HEK293 (cell line): Measurements from ENCODE around the gene ARHGAP33.
"Not testable (repeated sequence)": the region's sequence is repeated elsewhere in the genome, so short reads cannot be mapped to it uniquely, and the experiment has no call there.

Experiments
- CTCF ChIA-PET: fragments of 350-600 bp; formaldehyde crosslinking; extraction: SDS; loops from one replicate; lab custom pipeline; 2021; ENCODE audit warnings: antibody characterized with exemption; lab: Yijun Ruan, JAX
- POLR2A ChIA-PET: fragments of 300-600 bp; formaldehyde crosslinking; extraction: SDS; loops from one replicate; lab custom pipeline; 2020; ENCODE audit warnings: antibody characterized with exemption, inconsistent platforms; lab: Yijun Ruan, JAX
- H3K27ac ChIP-seq: fragments of 200-500 bp; sonication (Bioruptor generic); 2 replicates; pipeline ENCODE4 v1.5.1; 2014; ENCODE audit warnings: low read depth, low read length, control low read depth, inconsistent platforms; ENCODE audit errors: extremely low read depth
- H3K36me3 ChIP-seq, 2 experiments: fragments of 200-500 bp in 1 of 2; sonication (Bioruptor generic) in 1 of 2; 1 replicate in 1 of 2; 2 replicates in 1 of 2; pipeline ENCODE4 v1.5.1; 2014 to 2017; ENCODE audit warnings: inconsistent platforms in 2 of 2, low read length in 2 of 2; ENCODE audit not compliant: control insufficient read depth in 2 of 2, insufficient read depth in 1 of 2
- H3K4me1 ChIP-seq: fragments of 200-500 bp; sonication (Bioruptor generic); 2 replicates; pipeline ENCODE4 v1.5.1; 2014; ENCODE audit warnings: mild to moderate bottlenecking, low read length, inconsistent platforms; ENCODE audit not compliant: control insufficient read depth, insufficient read depth
- H3K4me3 ChIP-seq: 2 replicates; pipeline ENCODE4 v1.5.1; 2011; ENCODE audit warnings: low read depth, mild to moderate bottlenecking, control low read depth, low read length, moderate library complexity
- H3K9me3 ChIP-seq: fragments of 200-500 bp; sonication (Bioruptor generic); 2 replicates; pipeline ENCODE4 v1.5.1; 2014; ENCODE audit warnings: low read depth, low read length, inconsistent platforms; ENCODE audit not compliant: control insufficient read depth, insufficient read depth
- EGR2 ChIP-seq: fragments of 450-650 bp; formaldehyde crosslinking; IDR thresholded peaks from 2 replicates; pipeline ENCODE4 v1.5.1; 2016; ENCODE audit warnings: low read depth, missing biosample characterization, missing genetic modification characterization
- GLIS1 ChIP-seq: fragments of 450-650 bp; formaldehyde crosslinking; IDR thresholded peaks from 2 replicates; pipeline ENCODE4 v1.5.1; 2016; ENCODE audit warnings: missing biosample characterization, missing genetic modification characterization
- GLIS2 ChIP-seq: fragments of 450-650 bp; formaldehyde crosslinking; IDR thresholded peaks from 2 replicates; pipeline ENCODE4 v1.5.1; 2016; ENCODE audit warnings: missing biosample characterization, missing genetic modification characterization
- KLF1 ChIP-seq: fragments of 450-650 bp; formaldehyde crosslinking; IDR thresholded peaks from 2 replicates; pipeline ENCODE4 v1.5.1; 2016; ENCODE audit warnings: missing biosample characterization, missing genetic modification characterization
- YY1 ChIP-seq: fragments of 450-650 bp; formaldehyde crosslinking; IDR thresholded peaks from 2 replicates; pipeline ENCODE4 v1.5.1; 2018; ENCODE audit warnings: missing biosample characterization, missing genetic modification characterization
- ZNF121 ChIP-seq: fragments of 450-650 bp; formaldehyde crosslinking; IDR thresholded peaks from 2 replicates; pipeline ENCODE4 v1.5.1; 2016; ENCODE audit warnings: missing biosample characterization, missing genetic modification characterization
- ZNF2 ChIP-seq: fragments of 450-650 bp; formaldehyde crosslinking; IDR thresholded peaks from 2 replicates; pipeline ENCODE4 v1.5.1; 2016; ENCODE audit warnings: missing biosample characterization, missing genetic modification characterization
- ZNF248 ChIP-seq: fragments of 450-650 bp; formaldehyde crosslinking; IDR thresholded peaks from 2 replicates; pipeline ENCODE4 v1.5.1; 2017; ENCODE audit warnings: missing biosample characterization, missing genetic modification characterization
- ZNF266 ChIP-seq: fragments of 450-650 bp; formaldehyde crosslinking; IDR thresholded peaks from 2 replicates; pipeline ENCODE4 v1.5.1; 2016; ENCODE audit warnings: missing biosample characterization, missing genetic modification characterization, low read depth
- ZNF302 ChIP-seq: fragments of 450-650 bp; formaldehyde crosslinking; IDR thresholded peaks from 2 replicates; pipeline ENCODE4 v1.5.1; 2016; ENCODE audit warnings: missing biosample characterization, missing genetic modification characterization, low read depth
- ZNF335 ChIP-seq: fragments of 450-650 bp; formaldehyde crosslinking; conservative IDR thresholded peaks from 2 replicates; pipeline ENCODE4 v1.5.1; 2016; ENCODE audit warnings: missing biosample characterization, missing genetic modification characterization
- ZNF426 ChIP-seq: fragments of 450-650 bp; formaldehyde crosslinking; IDR thresholded peaks from 2 replicates; pipeline ENCODE4 v1.5.1; 2017; ENCODE audit warnings: missing biosample characterization, missing genetic modification characterization, mild to moderate bottlenecking, inconsistent platforms, moderate library complexity
- ZNF585B ChIP-seq: fragments of 450-650 bp; formaldehyde crosslinking; IDR thresholded peaks from 2 replicates; pipeline ENCODE4 v1.5.1; 2016; ENCODE audit warnings: missing biosample characterization, missing genetic modification characterization
- ZNF664 ChIP-seq: fragments of 450-650 bp; formaldehyde crosslinking; IDR thresholded peaks from 2 replicates; pipeline ENCODE4 v1.5.1; 2016; ENCODE audit warnings: missing biosample characterization, missing genetic modification characterization
- ZNF701 ChIP-seq: fragments of 450-650 bp; formaldehyde crosslinking; IDR thresholded peaks from 2 replicates; pipeline ENCODE4 v1.5.1; 2016; ENCODE audit warnings: missing biosample characterization, missing genetic modification characterization
- TF ChIP-seq, protein P1 (sequence below): fragments of 450-650 bp; formaldehyde crosslinking; IDR thresholded peaks from 2 replicates; pipeline ENCODE4 v1.5.1; 2017; ENCODE audit warnings: missing biosample characterization, mild to moderate bottlenecking, missing genetic modification characterization, moderate library complexity
- TF ChIP-seq, protein P2 (sequence below): fragments of 450-650 bp; formaldehyde crosslinking; IDR thresholded peaks from 2 replicates; pipeline ENCODE4 v1.5.1; 2017; ENCODE audit warnings: missing biosample characterization, missing genetic modification characterization
- TF ChIP-seq, protein P3 (sequence below): fragments of 450-650 bp; formaldehyde crosslinking; IDR thresholded peaks from 2 replicates; pipeline ENCODE4 v1.5.1; 2016; ENCODE audit warnings: missing biosample characterization, missing genetic modification characterization
- TF ChIP-seq, protein P4 (sequence below): fragments of 450-650 bp; formaldehyde crosslinking; IDR thresholded peaks from 2 replicates; pipeline ENCODE4 v1.5.1; 2016; ENCODE audit warnings: missing biosample characterization, missing genetic modification characterization

Gene ARHGAP33

DNA sequence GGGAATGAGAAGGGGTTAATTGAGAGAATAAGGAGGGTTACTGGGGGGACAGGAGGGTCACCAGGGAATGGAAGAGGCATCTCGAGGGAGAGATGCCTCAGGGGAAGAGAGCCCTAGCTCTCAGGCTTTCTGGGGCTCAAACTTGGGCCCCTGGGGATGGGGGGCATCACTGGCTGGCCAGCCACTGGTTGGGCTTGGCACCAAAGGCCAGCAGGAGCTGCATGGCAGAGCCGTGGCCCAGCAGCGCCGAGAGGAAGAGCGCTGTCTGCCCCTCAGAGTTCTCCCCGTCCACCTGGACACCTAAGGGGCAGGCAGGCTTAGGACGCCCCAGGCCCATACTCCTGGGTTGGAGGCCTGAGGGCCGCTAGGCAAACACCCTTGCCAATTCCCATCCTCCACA lies 17.5 kb downstream of the ARHGAP33 start:
- no peaks in the 10 kb centered on the region; a peak in 1 of 3 replicates for H3K36me3 ChIP-seq
- no peak for TF ChIP-seq ZNF266
- TF ChIP-seq, protein P1, sequence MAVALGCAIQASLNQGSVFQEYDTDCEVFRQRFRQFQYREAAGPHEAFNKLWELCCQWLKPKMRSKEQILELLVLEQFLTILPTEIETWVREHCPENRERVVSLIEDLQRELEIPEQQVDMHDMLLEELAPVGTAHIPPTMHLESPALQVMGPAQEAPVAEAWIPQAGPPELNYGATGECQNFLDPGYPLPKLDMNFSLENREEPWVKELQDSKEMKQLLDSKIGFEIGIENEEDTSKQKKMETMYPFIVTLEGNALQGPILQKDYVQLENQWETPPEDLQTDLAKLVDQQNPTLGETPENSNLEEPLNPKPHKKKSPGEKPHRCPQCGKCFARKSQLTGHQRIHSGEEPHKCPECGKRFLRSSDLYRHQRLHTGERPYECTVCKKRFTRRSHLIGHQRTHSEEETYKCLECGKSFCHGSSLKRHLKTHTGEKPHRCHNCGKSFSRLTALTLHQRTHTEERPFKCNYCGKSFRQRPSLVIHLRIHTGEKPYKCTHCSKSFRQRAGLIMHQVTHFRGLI (tag by site-specific recombination): peak; percentile 93
- no peak for TF ChIP-seq ZNF585B (tag by site-specific recombination)
- 0 out of 2 replicates have a peak, but pooled peaks have one; percentile 15 for TF ChIP-seq ZNF335 (tag by site-specific recombination)
- no peaks in the 10 kb centered on the region for H3K4me1 ChIP-seq
- H3K27ac ChIP-seq: no peak overlapping the region
- H3K4me3 ChIP-seq: no peak overlapping the region
- POLR2A ChIA-PET: no interaction called here
- CTCF ChIA-PET: interaction anchor here (1.0 kb wide), 1 partner anchor 9 kb away, joined by 4 read pairs; no protein-coding TSS in a partner anchor
- no peaks in the 10 kb centered on the region for H3K9me3 ChIP-seq

DNA sequence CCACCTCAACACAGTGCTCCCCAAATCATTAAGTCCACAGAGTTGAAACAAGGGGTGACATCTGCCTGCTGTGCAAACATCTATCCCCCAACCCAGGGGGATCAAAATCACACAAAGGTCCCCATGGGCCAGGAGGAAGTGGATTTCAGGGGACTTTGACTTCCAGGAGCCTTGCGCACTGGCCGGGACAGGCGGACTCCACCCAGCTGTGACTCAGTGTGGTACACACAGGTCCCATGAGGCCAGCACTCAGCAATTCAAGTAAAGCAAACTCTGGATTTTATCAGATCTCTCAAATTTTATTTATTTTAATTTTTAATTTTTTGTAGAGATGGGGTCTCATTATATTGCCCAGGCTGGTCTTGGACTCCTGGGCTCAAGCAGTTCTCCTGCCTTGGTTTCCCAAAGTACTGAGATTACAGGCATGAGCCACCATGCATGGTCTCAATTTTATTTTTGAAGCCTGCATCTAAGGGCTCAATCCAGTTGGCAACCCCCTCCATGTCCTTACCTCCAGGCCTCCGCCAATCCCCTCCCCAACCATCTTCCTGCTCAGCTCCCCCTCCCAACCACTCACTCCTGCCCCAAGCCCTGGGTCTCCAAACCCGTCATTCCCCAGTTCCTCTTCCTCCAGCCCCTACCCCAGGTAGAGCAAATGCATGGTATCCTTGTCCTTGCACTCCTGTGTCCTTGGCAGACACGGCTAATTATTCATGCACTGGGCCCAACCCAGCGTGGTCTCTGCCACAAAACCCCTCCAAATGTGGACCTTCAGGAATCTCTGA lies 18.2 kb downstream of the ARHGAP33 start:
- H3K4me3 ChIP-seq: no peak overlapping the region
- ChIA-PET POLR2A (interaction anchor here (0.7 kb wide), 1 partner anchor 1578 kb away, joined by 7 read pairs; the partner anchor contains the start of gene ZNF527), CTCF (interaction anchor here (1.4 kb wide), 1 partner anchor 26 kb away, joined by 5 read pairs; no protein-coding TSS in a partner anchor)
- H3K36me3 ChIP-seq: no peaks in the 10 kb centered on the region; a peak in 1 of 3 replicates
- H3K4me1 ChIP-seq: no peaks in the 10 kb centered on the region
- H3K9me3 ChIP-seq: no peaks in the 10 kb centered on the region
- TF ChIP-seq ZNF701: no peak
- TF ChIP-seq, protein P2, sequence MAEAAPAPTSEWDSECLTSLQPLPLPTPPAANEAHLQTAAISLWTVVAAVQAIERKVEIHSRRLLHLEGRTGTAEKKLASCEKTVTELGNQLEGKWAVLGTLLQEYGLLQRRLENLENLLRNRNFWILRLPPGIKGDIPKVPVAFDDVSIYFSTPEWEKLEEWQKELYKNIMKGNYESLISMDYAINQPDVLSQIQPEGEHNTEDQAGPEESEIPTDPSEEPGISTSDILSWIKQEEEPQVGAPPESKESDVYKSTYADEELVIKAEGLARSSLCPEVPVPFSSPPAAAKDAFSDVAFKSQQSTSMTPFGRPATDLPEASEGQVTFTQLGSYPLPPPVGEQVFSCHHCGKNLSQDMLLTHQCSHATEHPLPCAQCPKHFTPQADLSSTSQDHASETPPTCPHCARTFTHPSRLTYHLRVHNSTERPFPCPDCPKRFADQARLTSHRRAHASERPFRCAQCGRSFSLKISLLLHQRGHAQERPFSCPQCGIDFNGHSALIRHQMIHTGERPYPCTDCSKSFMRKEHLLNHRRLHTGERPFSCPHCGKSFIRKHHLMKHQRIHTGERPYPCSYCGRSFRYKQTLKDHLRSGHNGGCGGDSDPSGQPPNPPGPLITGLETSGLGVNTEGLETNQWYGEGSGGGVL (tag by site-specific recombination): peak; percentile 15; the same call in 1 of the 2 replicates
- no peak overlapping the region for H3K27ac ChIP-seq

DNA sequence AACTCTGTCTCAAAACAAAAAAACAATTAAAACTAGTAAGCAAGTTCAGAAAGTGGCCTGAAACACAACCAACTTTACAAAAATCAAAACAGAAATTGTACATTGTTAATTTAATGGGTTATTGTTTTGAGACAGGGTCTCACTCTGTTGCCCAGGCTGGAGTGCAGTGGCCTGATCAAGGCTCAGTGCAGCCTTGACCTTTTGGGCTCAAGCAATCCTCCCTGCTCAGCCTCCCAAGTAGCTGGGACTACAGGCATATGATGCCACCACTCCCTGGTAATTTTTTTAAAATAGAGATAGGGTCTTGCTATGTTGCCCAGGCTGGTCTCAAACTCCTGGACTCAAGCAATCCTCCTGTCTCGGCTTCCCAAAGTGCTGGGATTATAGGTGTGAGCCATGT lies 20.2 kb downstream of the ARHGAP33 start:
- H3K36me3 ChIP-seq, H3K9me3 ChIP-seq, POLR2A ChIA-PET, H3K4me1 ChIP-seq, H3K27ac ChIP-seq, H3K4me3 ChIP-seq: not testable (repeated sequence)
- CTCF ChIA-PET: interaction anchor here (0.7 to 1.6 kb wide), 5 partner anchors 13 to 1002 kb away, joined by 3 to 6 read pairs (median 3); no protein-coding TSS in a partner anchor
- TF ChIP-seq ZNF664 (tag by site-specific recombination) (peak; percentile 8; the same call in 1 of the 2 replicates), ZNF121 (tag by site-specific recombination) (peak; percentile 97)
- TF ChIP-seq, all 188 proteins: peak for 2; not testable (repeated sequence) for 186

DNA sequence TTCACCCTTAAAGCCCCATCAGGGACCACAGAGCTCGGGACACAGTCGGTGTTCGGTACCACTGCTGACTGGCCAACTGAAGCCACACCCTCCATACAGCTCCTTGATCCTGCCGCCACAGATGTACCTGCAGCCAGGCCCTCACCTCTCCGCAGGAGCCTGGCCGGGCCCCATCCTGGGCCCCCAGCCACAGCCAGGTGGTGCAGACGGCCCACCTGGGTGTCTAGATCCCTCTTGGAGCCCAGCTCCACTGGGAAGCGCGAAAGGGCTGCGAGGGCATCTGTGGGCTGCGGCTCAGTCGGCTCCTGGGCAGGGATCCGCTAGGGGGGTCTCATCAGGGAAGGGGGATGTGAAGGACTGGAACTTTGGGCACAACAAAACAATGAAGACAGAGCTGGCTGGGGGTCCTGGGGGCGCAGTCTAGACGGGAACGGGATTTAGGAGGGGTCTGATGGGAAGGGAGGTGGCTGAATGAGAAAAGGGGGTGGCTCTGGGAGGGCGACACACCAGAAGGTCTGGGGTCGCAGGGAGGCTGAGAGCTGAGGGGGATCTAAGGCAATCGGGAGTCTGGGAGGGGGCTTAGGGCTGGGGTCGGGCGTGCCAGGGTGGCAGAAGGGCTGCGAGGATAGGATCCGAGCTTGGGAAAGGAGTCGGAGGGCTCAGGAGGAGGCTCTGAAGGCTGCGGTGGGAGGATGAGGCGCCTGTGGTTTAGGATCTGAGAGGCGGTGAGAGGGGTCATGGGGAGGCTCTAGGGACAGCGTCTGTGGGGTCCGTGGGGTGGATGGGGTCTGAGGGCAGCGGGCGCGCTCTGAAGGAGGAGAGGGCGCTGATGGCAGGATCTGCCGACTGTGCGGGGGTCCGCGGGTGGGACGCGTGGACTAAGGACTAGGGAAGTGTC lies 21.5 kb downstream of the ARHGAP33 start:
- Histone ChIP-seq H3K36me3 (no peaks in the 10 kb centered on the region; a peak in 1 of 3 replicates), H3K9me3 (no peaks in the 10 kb centered on the region), H3K4me3 (no peak overlapping the region), H3K27ac (no peak overlapping the region), H3K4me1 (no peaks in the 10 kb centered on the region)
- ChIA-PET CTCF (interaction anchor here (0.7 to 1.6 kb wide), 6 partner anchors 11 to 150 kb away, joined by 3 to 7 read pairs (median 4); no protein-coding TSS in a partner anchor), POLR2A (no interaction called here)
- TF ChIP-seq ZNF426 (tag by site-specific recombination) (no peak), KLF1 (no peak), ZNF248 (peak; percentile 18; the same call in 1 of the 2 replicates), ZNF2 (tag by site-specific recombination) (no peak), ZNF302 (no peak), GLIS1 (tag by site-specific recombination) (no peak), GLIS2 (peak; percentile 50; the same call in 1 of the 2 replicates), YY1 (tag by site-specific recombination) (no peak), EGR2 (peak; percentile 29; the same call in 1 of the 2 replicates)
- TF ChIP-seq, protein P3, sequence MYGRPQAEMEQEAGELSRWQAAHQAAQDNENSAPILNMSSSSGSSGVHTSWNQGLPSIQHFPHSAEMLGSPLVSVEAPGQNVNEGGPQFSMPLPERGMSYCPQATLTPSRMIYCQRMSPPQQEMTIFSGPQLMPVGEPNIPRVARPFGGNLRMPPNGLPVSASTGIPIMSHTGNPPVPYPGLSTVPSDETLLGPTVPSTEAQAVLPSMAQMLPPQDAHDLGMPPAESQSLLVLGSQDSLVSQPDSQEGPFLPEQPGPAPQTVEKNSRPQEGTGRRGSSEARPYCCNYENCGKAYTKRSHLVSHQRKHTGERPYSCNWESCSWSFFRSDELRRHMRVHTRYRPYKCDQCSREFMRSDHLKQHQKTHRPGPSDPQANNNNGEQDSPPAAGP: no peak
- TF ChIP-seq, protein P4, sequence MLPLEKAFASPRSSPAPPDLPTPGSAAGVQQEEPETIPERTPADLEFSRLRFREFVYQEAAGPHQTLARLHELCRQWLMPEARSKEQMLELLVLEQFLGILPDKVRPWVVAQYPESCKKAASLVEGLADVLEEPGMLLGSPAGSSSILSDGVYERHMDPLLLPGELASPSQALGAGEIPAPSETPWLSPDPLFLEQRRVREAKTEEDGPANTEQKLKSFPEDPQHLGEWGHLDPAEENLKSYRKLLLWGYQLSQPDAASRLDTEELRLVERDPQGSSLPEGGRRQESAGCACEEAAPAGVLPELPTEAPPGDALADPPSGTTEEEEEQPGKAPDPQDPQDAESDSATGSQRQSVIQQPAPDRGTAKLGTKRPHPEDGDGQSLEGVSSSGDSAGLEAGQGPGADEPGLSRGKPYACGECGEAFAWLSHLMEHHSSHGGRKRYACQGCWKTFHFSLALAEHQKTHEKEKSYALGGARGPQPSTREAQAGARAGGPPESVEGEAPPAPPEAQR (tag by site-specific recombination): no peak
